HFF-Myc (cell line): Measurements from ENCODE around the gene HDDC3.
A peak's percentile ranks its signal among the peaks of the same experiment; 100 is the strongest.

Experiments used
- DNase-seq: peaks from one replicate; pipeline ENCODE4 v3.0.0-alpha.2; 2011; ENCODE audit warnings: low read depth; ENCODE audit errors: extremely low read depth
- H3K4me3 ChIP-seq: replicated peaks from 2 replicates; pipeline ENCODE4 v1.5.1; 2011; ENCODE audit warnings: low read depth, mild to moderate bottlenecking, control low read depth, low read length
- CTCF ChIP-seq: IDR thresholded peaks from 2 replicates; pipeline ENCODE4 v1.5.1; 2012; ENCODE audit warnings: mild to moderate bottlenecking, low read depth, low read length, control low read depth; ENCODE audit errors: missing control alignments

Gene HDDC3

DNA sequence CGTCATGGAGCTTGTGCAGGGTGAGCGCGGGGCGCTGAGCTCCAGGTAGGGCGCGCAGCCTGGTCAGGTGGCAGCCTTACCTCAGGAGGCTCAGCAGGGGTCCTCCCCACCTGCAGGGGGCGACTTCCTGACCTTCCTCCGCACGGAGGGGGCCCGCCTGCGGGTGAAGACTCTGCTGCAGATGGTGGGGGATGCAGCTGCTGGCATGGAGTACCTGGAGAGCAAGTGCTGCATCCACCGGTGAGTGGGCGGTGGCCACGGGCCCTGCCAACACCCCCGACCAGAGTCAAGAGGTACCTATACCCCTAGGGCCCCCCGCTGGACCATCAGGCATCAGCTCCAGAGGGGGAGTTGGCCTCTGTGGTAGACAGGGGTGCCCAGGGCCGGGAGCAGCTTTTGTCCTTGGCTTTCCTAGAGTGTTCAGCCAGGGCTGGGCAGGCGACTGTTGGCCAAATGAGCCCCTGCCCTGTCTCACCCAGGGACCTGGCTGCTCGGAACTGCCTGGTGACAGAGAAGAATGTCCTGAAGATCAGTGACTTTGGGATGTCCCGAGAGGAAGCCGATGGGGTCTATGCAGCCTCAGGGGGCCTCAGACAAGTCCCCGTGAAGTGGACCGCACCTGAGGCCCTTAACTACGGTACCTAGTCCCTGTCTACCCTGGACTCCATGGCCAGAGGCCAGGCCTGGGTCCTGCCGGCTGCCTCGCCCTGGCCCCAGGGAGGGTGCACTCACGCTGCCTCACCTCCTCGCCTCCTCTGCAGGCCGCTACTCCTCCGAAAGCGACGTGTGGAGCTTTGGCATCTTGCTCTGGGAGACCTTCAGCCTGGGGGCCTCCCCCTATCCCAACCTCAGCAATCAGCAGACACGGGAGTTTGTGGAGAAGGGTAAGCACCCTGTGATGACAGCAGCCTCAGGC, 38.9 kb downstream of the HDDC3 start:
- H3K4me3 ChIP-seq = no peak overlapping the region
- TF ChIP-seq CTCF = peak; percentile 20
- no peak for DNase-seq

GRCh38 chr15:90892498-90893174, 39.7 kb downstream of the HDDC3 start:
- TF ChIP-seq CTCF = no peak
- no peak for DNase-seq
- no peak overlapping the region for H3K4me3 ChIP-seq

DNA sequence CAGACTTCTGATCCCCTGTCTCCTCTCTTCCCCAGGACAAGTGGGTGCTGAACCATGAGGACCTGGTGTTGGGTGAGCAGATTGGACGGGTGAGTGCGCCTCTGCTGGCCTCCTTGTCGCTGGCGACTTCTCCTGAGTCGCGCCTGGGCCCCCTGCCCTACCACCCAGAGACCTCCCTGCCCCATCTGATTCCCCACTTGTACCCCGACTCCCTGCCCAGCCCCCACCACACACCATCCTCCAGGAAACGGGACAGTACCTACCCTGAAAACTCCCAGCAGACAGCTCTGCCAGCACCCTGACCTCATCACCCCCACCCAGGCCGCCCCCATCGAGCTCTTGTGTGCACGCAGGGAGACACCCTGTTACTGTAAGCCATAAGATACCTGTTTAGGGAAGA, 40.3 kb downstream of the HDDC3 start:
- DNase-seq = no peak
- TF ChIP-seq CTCF = no peak
- H3K4me3 ChIP-seq = no peak overlapping the region

DNA sequence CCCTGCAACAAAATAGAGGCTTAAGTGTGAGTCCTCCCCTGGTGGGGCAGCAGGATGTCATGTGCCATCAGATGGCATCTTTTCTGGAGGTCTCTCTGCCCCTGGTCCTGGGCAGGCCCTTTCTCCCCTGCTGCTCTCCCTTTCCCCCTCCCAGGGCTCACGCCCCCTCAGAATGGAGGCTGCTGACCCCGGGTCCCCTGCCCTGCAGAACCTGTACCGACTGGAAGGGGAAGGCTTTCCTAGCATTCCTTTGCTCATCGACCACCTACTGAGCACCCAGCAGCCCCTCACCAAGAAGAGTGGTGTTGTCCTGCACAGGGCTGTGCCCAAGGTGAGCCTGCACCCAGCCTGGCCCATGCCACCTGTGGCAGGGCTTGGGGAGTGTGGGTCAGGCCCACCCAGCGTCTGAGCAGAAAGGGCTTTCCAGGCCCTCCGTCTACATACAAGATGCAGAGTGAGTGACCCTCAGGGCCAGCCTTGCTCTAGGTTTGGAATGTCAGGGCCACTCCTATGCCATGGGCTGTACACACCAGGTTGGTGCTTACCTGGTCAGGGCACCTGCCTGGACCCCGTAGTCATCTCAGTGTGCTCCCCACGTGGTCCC, 40.9 kb downstream of the HDDC3 start:
- no peak overlapping the region for H3K4me3 ChIP-seq
- TF ChIP-seq CTCF = no peak
- DNase-seq = no peak

DNA sequence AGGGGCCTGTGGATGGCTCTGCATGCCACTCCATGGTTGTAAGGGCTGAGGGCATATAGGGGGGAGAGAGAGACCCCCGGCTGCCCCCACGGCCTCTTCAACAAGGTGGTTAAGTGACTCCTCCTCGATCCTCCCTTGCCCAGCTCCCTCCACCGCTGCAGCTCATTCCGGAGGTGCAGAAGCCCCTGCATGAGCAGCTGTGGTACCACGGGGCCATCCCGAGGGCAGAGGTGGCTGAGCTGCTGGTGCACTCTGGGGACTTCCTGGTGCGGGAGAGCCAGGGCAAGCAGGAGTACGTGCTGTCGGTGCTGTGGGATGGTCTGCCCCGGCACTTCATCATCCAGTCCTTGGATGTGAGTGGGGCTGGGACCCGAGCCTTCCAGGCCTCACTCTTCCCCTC, 41.5 kb downstream of the HDDC3 start:
- no peak for TF ChIP-seq CTCF
- no peak overlapping the region for H3K4me3 ChIP-seq
- no peak for DNase-seq

GRCh38 chr15:90889736-90890456, 42.5 kb downstream of the HDDC3 start:
- DNase-seq = no peak
- no peak overlapping the region for H3K4me3 ChIP-seq
- no peak for TF ChIP-seq CTCF
